ENCODE data around the gene NLGN1.
"Not testable (repeated sequence)": the region's sequence is repeated elsewhere in the genome, so short reads cannot be mapped to it uniquely, and the experiment has no call there.

Gene NLGN1

DNA sequence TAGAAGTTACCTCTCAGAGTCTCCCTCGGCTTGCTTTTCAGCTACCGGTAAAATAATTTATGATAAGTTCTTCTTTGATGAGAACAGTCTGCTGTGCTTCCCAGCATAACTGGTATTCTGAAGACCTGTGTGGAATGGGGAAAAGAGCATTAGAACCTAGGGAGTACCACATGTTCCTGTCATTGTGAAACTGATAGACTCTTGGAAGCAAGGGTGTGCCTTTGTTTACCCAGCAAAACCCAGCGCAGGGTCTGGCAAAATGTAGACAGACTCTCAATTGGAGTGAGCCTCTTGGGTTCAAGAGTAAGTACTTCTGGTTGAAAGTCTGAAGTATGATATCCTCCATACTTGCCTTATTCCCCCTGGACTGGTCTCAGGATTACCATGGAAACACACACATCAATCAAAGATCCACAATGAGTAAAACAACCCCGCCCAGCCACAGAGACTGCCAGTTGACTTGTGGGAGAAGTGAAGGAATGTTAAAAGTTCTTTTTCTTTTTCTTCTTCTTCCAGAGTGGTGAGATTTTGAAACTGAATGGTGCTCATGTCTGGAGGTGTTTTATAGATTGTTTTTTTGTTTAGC is 809.2 kb downstream of the NLGN1 start:
- TF ChIP-seq POLR2A (IDR thresholded peaks at IDR 0.05; ENCODE audit: extremely low read depth, insufficient read length) (no peak), MYC (IDR thresholded peaks at IDR 0.05; ENCODE audit: low read depth, low read length) (no peak)
- TF ChIP-seq, protein P1, sequence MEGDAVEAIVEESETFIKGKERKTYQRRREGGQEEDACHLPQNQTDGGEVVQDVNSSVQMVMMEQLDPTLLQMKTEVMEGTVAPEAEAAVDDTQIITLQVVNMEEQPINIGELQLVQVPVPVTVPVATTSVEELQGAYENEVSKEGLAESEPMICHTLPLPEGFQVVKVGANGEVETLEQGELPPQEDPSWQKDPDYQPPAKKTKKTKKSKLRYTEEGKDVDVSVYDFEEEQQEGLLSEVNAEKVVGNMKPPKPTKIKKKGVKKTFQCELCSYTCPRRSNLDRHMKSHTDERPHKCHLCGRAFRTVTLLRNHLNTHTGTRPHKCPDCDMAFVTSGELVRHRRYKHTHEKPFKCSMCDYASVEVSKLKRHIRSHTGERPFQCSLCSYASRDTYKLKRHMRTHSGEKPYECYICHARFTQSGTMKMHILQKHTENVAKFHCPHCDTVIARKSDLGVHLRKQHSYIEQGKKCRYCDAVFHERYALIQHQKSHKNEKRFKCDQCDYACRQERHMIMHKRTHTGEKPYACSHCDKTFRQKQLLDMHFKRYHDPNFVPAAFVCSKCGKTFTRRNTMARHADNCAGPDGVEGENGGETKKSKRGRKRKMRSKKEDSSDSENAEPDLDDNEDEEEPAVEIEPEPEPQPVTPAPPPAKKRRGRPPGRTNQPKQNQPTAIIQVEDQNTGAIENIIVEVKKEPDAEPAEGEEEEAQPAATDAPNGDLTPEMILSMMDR (IDR thresholded peaks at IDR 0.05; ENCODE audit: low read depth, low read length) = no peak
- TF ChIP-seq, protein P2, sequence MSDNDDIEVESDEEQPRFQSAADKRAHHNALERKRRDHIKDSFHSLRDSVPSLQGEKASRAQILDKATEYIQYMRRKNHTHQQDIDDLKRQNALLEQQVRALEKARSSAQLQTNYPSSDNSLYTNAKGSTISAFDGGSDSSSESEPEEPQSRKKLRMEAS (IDR thresholded peaks at IDR 0.05; ENCODE audit: low read depth, low read length) = no peak
- no peak for DNase-seq (ENCODE audit: low read depth)
- H3K4me3 ChIP-seq (ENCODE audit: low read depth, low read length) = no peak overlapping the region

DNA sequence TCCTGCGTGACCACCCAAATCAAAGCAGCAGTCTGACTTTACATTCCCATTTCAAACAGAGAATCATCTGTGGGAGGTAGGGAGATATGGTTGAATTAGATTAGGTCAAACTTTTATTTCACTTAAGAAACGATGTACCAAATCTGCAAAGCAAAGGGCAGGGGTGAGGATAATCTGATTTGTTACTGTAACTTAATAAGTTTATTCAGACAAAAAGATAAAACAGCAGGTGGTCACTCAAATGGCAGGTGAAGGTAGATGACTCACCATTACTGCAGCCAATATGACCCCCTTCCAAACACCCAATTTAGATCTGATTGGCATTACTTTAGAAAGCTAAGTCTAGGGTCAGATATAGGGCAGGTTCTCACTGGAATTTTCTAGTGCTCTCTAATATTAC is 810.6 kb downstream of the NLGN1 start:
- H3K4me3 ChIP-seq (ENCODE audit: low read depth, low read length) = no peak overlapping the region
- DNase-seq (ENCODE audit: low read depth) = no peak
- TF ChIP-seq MYC (IDR thresholded peaks at IDR 0.05; ENCODE audit: low read depth, low read length) (no peak), POLR2A (IDR thresholded peaks at IDR 0.05; ENCODE audit: extremely low read depth, insufficient read length) (no peak)
- TF ChIP-seq, protein P1 (IDR thresholded peaks at IDR 0.05; ENCODE audit: low read depth, low read length) = no peak
- TF ChIP-seq, protein P2 (IDR thresholded peaks at IDR 0.05; ENCODE audit: low read depth, low read length) = no peak

DNA sequence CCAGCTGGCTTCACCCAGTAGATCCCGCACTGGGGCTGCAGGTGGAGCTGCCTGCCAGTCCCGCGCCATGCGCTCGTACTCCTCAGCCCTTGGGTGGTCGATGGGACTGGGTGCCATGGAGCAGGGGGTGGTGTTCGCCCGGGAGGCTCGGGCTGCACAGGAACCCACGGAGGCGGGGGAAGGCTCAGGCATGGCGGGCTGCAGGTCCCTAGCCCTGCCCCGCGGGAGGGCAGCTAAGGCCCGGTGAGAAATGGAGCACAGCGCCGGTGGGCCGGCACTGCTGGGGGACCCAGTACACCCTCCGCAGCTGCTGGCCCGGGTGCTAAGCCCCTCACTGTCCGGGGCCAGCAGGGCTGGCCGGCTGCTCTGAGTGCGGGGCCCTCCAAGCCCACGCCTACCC is 814.4 kb downstream of the NLGN1 start:
- not testable (repeated sequence) for H3K4me3 ChIP-seq (ENCODE audit: low read depth, low read length); DNase-seq (ENCODE audit: low read depth)

DNA sequence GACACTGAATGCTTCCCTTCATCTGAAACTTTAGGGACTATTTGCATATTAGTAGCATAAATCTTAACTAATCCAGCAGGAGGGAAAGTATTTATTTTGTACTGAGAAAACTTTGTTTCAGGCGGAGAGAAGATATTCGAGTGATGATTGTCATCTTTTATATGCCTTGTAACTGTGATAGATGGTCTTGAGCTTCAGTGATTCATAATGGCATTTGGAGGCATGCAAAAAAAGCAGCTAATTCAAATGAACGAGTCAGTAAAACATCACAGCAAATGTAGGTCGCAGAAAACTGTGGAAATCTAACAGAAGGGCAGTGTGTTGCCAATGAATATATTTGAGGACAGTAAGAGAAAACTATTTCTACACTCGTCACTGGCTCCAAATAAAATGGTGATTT is 817.9 kb downstream of the NLGN1 start:
- DNase-seq (ENCODE audit: low read depth) = no peak
- H3K4me3 ChIP-seq (ENCODE audit: low read depth, low read length) = no peak overlapping the region
- TF ChIP-seq MYC (IDR thresholded peaks at IDR 0.05; ENCODE audit: low read depth, low read length) = no peak
- TF ChIP-seq POLR2A (IDR thresholded peaks at IDR 0.05; ENCODE audit: extremely low read depth, insufficient read length) = no peak
- TF ChIP-seq, protein P2 (IDR thresholded peaks at IDR 0.05; ENCODE audit: low read depth, low read length) = no peak
- TF ChIP-seq, protein P1 (IDR thresholded peaks at IDR 0.05; ENCODE audit: low read depth, low read length) = no peak

DNA sequence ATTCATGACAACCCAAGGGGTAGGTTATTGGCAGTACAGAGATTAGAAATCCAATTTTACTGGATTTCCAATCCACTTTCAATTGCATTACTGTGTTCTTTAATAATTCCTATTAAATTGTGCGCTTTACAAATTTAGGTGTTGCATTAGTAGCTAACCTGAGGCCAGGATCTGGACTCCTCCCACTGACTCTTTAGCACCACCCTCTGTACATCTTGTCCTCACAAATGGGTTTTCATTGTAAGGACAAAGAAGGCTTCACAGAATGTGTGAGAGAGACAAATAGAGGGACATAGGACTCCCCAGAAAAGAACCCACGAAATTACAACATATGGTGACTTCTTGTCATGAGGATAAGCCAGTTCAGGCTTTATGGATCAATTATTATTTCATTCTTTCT is 818.5 kb downstream of the NLGN1 start:
- DNase-seq (ENCODE audit: low read depth) = no peak
- H3K4me3 ChIP-seq (ENCODE audit: low read depth, low read length) = no peak overlapping the region
- TF ChIP-seq MYC (IDR thresholded peaks at IDR 0.05; ENCODE audit: low read depth, low read length) (no peak), POLR2A (IDR thresholded peaks at IDR 0.05; ENCODE audit: extremely low read depth, insufficient read length) (no peak)
- TF ChIP-seq, protein P2 (IDR thresholded peaks at IDR 0.05; ENCODE audit: low read depth, low read length) = no peak
- TF ChIP-seq, protein P1 (IDR thresholded peaks at IDR 0.05; ENCODE audit: low read depth, low read length) = no peak

DNA sequence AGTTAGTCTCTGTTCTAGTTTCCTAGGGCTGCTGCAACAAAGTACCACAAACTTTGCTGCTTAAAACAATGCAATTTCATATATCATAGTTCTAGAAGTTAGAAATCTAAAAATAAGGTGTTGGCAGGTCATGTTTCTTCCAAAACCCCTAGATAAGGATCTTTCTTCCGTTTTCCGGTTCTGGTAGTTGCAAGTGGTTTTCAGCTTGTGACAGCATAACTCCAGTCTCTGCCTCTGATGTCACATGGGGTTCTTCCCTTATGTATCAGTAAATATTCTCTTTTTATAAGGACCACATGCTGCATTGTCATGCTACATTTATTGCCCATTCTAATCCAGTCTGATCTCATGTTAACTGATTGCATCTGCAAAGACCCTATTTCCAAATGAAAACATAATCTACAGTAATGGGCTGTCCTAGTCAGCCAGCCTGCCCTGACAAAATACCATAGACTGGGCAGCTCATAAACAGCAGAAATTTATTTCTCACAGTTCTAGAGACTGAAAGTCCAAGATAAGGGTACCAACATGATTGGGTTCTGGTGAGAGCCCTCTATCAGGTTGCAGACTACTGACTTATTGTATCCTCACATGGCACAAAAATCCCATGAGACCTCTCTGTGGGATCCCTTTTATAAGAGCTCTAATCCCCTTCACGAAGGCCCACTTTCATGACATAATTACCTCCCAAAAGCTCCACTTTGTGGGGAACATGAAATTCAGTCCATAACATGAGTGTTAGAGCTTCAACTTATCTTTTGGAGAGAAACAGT is 819.6 kb downstream of the NLGN1 start:
- TF ChIP-seq MYC (IDR thresholded peaks at IDR 0.05; ENCODE audit: low read depth, low read length) = no peak
- no peak for TF ChIP-seq POLR2A (IDR thresholded peaks at IDR 0.05; ENCODE audit: extremely low read depth, insufficient read length)
- TF ChIP-seq, protein P2 (IDR thresholded peaks at IDR 0.05; ENCODE audit: low read depth, low read length) = no peak
- TF ChIP-seq, protein P1 (IDR thresholded peaks at IDR 0.05; ENCODE audit: low read depth, low read length) = no peak
- H3K4me3 ChIP-seq (ENCODE audit: low read depth, low read length) = no peak overlapping the region
- no peak for DNase-seq (ENCODE audit: low read depth)

Data from NB4 (cell line).